GM12801 (cell line): ENCODE measurements around the gene H2AZ2.

Experiments
- CTCF ChIP-seq: IDR thresholded peaks from one replicate; pipeline ENCODE4 v1.5.1; 2011; ENCODE audit warnings: control low read depth; ENCODE audit not compliant: insufficient read length; ENCODE audit errors: extremely low read depth

H2AZ2 gene

GRCh38 chr7:44887293-44887692 lies 39.4 kb upstream of the H2AZ2 start:
- no peak for TF ChIP-seq CTCF

GRCh38 chr7:44885394-44886317 lies 37.8 kb upstream of the H2AZ2 start, which contains the start of gene PURB:
Gene PURB (minus strand): TSS chr7:44885530. CDS start chr7:44885348, 182 bp downstream.
- no peak for TF ChIP-seq CTCF

GRCh38 chr7:44884621-44885393 lies 36.9 kb upstream of the H2AZ2 start:
- no peak for TF ChIP-seq CTCF

GRCh38 chr7:44883961-44884620 lies 36.2 kb upstream of the H2AZ2 start:
- TF ChIP-seq CTCF: no peak

- TF ChIP-seq CTCF: no peak
Observed at GRCh38 chr7:44882899-44883298, 35.0 kb upstream of the H2AZ2 start.

- TF ChIP-seq CTCF: no peak
Observed at GRCh38 chr7:44881610-44882009, 33.7 kb upstream of the H2AZ2 start.

GRCh38 chr7:44881066-44881600 lies 33.2 kb upstream of the H2AZ2 start:
- TF ChIP-seq CTCF: no peak
